HG03432 (cell line): ENCODE results near the gene GBE1.

Source experiments
- ATAC-seq: cut with Tn5 transposase; IDR thresholded peaks from one replicate; pipeline ENCODE4 v1.9.1; 2021; ENCODE audit warnings: mild to moderate bottlenecking, moderate library complexity; ENCODE audit not compliant: unreplicated experiment

GBE1 gene

GRCh38 chr3:81477740-81478139, 283.7 kb downstream of the GBE1 start:
- ATAC-seq: no peak

DNA sequence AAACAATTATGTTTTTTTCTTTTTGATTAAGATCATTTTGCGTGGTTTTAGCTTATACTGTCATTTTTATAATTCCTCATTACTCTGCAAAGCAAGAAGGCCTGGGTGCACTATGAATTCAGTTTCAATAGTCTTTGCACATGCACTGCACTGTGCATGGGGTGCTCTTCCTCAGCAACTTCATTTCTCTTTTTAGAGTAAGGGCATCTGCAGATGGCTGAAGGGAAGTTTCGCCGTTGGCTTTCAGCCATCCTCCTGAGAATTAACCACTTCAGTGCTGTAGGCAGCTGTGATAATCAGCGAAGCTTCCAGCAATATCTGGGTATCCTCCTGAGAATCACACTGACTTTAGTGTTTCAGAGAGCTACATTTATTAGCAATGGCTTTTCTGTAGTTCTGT, 284.8 kb downstream of the GBE1 start:
- no peak for ATAC-seq

DNA sequence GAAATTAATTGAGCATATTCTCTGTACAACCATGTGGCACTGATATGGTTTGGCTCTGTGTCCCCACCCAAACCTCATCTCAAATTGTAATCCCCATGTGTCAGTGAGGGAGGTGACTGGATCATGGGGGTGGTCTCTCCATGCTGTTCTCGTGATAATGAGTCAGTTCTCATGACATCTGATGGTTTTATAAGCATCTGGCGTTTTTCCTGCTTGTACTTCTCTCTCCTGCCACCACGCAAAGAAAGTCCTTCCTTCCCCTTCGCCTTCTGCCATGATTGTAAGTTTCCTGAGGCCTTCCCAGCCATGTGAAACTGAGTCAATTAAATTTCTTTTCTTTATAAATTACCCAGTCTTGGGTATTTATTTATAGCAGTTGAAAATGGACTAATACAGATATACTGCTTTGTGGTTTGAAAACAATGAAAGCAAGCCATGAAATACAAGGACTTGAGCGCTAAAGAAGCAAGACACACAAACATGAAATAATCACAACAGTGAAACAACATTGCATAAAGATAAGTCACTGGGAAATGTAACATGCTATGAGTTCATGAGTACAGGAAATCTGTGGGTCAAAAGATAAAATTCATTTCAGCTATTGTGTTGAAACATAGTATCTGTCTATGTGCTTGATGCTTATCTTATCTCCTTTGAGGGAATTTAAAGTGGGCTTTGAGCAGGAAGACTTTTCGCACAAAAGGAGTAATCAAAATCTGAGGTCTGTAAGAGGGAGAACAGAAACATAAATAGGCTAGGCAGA, 288.7 kb downstream of the GBE1 start:
- no peak for ATAC-seq

- peak; percentile 61 for ATAC-seq
Observed at GRCh38 chr3:81470524-81471278, 290.7 kb downstream of the GBE1 start.

- ATAC-seq: no peak
Observed at GRCh38 chr3:81468391-81468790, 293.1 kb downstream of the GBE1 start.

DNA sequence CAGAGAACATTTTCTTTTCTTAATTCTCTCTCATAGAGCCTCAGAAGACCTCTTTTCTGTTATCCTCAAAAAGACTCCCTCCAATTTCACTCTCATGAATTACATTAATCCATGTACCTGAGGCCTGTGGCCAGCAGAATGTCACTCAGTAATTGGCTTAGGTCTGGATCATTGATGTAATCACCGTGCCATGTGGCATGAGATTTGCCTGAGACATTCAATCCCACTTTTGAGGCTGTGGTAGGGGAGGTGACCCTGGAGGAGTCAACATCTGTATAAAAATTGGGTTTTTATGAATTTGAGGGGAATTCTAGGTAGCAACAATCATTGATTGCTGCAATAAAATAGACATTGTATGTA, 295.3 kb downstream of the GBE1 start:
- no peak for ATAC-seq

DNA sequence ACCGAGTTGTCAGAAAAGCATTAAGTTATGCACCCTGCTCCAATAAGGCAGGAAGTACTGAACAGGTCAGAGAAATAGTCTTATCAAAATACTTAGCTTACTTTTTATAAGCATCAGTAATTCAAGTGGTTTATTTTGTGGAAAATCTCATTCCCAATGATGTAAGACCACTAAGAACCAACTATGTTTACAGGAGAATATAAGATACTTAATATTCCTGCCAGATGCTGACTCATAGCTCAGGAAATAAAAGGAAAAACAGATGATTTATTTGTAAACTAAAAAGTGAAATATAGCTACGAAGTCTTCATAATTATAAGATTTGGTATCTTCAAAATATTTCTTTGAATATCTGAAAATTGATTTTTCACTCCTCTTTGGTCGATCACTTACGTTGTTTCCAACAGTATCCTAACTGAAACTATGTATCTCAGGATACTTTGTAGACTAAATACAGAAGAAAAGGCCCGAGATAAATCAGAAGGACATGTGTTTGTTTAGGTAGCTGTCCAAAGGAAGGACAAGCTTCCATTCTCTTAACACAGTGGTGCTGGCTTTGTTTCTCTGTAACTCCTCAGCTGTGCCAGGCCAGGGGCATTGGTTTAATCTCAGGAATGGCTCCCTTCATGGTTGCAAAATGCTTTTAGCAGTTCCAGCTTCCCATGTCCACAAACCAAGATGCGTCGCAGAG, 295.8 kb downstream of the GBE1 start:
- no peak for ATAC-seq

DNA sequence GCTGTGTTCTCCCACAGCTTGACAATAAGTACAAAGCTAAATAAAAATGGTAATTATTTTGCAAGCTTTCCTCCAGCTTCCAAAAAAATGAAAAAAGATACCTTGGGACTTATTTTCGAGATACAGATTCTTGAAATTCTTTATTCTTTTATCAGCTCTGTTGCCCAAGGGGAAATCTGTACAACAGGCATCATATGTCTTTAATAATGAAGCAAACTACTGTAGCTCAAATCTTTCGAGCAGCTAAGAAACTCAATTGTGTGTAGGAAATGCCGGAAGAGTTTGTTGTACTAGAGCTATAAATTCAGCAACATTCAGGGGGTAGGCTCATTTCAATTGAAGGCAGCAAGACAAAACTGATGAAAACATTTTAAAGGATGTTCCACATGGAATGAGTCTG, 297.7 kb downstream of the GBE1 start:
- ATAC-seq: no peak

DNA sequence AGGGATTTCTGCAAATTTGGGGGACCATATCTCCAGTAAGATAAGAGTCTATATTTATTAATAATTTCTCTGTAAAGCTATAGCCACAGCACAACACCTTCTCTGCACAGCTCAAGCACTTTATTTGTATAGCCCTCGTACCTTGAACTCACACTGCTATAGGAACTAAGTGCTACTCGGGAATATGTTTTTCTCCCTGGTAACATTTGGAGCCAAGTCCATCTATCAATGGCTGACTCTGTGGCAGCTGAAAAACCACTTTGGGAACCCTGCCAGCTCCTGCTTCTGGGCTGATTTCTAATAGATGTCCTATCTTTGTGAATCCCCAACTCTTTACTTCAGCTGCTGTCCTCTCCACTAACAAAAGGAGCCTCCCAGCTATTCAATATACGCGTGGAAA, 298.5 kb downstream of the GBE1 start:
- no peak for ATAC-seq

DNA sequence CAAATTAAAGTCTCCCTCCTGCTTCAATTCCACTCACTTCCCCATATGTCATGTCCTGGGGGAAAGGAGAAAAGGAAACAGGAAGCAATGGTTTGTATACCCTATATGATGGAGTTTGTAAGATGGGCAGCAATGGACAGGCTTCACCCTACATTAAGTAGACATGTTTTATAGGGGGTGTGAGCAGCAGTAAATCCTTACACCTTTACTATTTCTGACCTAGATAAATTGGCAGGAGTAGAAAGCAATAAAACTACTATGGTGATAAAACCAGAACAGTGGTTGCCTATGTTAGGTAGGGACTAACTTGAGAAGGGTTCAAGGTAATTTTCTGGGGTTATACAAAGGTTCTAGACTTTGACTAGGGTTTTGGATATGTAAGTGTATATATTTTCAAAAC, 301.7 kb downstream of the GBE1 start:
- ATAC-seq: no peak

DNA sequence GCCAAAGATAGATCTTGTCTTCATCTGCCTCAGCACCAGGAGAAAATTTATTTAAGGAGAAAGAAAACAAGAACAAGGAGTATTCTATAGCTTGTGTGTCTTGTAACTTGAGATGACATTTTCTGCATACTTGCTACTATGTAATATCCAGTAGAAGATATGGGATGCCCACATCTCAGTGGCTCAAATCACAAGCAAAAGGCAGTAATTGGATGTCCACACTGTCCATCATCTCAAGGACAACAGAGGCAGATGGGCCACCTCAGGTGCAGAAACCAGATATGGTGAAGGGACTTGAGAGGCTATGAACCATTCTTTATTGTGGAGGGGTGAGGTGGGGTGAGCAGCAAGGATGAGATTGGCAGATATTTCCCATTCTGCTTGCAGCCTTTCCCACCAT, 309.0 kb downstream of the GBE1 start:
- ATAC-seq: no peak

- no peak for ATAC-seq
Observed at GRCh38 chr3:81451611-81452010, 309.8 kb downstream of the GBE1 start.

GRCh38 chr3:81451140-81451539, 310.3 kb downstream of the GBE1 start:
- ATAC-seq: no peak

GRCh38 chr3:81446806-81447205, 314.6 kb downstream of the GBE1 start:
- no peak for ATAC-seq

- no peak for ATAC-seq
Observed at GRCh38 chr3:81445712-81446111, 315.7 kb downstream of the GBE1 start.

DNA sequence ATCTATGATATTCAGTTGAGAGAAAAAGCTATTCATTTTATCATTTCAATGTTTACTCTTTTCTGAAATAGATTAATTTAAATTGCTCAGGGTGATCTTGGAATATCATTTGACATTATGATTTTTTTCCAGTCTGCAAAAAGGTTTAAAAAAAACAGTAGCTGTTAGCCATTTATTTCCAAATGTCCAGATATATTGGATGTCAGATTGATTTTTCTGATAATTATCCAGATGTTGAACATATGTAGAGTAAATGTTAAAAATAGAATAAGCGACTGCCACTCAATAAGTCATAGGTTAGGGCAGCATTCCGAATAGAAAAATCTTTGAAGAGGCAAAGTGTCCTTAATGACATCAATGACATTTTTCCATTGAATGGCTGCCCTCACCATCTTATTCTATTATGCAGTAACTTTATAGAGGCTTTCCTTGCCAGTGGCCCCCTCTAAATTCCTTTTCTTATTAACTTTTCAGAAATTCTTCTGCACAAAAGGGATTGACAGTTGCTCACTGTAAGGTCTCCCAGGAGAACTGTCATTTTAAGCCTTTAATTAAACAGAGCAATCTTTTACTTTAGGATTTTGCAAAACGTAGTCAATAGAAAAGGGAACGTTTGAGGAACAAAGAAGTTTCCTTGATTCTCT, 316.5 kb downstream of the GBE1 start:
- ATAC-seq: no peak

DNA sequence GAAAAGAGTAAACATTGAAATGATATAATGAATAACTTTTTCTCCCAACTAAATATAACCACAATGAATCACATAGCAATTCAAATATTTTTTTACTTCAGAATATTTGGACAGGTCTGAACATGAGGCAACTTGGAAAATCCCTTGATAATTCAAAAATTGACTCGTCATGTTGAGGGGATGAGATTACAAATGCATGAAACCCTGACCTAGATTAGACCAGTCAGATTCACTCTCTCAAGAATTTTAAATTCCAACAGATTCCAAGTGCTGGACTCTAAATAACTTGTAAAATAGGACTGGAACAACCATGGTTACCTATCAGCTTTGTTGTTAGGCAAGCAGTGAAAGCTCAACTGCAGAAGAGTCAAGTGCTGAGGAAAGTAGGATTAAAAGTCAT, 317.5 kb downstream of the GBE1 start:
- ATAC-seq: no peak

- no peak for ATAC-seq
Observed at GRCh38 chr3:81443457-81443782, 318.0 kb downstream of the GBE1 start.

DNA sequence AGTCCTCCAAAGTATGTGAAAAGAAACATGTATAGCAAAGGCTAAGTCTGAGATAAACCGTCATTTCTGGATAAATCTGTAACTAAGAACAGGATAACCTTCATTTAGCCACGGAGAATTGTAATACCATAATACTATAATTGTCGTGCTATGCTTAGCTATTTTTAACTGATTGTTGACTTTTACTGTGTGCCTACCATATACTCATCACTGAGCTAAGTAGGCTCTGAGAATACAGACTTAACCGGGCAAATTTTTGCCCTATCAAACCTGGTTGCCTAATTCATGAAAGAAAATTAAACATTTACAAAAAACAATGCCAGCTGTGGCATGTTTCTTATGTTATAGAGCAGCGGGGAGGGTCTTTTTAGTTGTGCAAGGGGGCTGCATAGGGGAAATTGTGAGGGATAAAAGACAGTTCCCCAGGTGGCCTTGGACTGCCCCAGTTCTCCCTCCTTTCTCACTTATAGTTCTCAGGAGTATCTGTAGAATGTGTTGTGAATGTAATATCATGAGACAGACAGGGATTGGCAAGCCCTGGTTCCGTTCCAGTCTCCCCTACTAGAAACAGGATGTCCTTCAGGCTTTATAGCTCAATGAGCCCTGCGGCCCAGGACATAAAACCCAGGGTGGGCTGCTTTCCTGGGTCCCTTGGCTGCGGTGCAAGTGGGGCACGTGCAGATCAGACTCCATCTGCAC, 318.5 kb downstream of the GBE1 start:
- ATAC-seq: no peak

GRCh38 chr3:81440661-81441060, 320.8 kb downstream of the GBE1 start:
- ATAC-seq: no peak
